H9 (cell line): ENCODE results near the gene DSG4. TPM values are rescaled to one million over a fixed set of nuclear protein-coding genes. Genes with fewer than 3 reads are reported as not detected.

ENCODE experiments used
- DNase-seq: peaks from one replicate; pipeline ENCODE4 v3.0.0-alpha.2; 2017
- H2AFZ ChIP-seq: one replicate; pipeline ENCODE4 v1.6.1; 2013; ENCODE audit warnings: mild to moderate bottlenecking, low read length, control low read depth, moderate library complexity
- H2AK5ac ChIP-seq: 2 replicates; pipeline ENCODE4 v1.6.1; 2013; ENCODE audit warnings: low read length, control low read depth, mixed read lengths; ENCODE audit not compliant: insufficient read length
- H2BK120ac ChIP-seq: one replicate; pipeline ENCODE4 v1.6.1; 2013; ENCODE audit warnings: low read depth, mild to moderate bottlenecking, low read length, control low read depth, inconsistent platforms; ENCODE audit not compliant: poor library complexity, severe bottlenecking
- H2BK12ac ChIP-seq: 2 replicates; pipeline ENCODE4 v1.6.1; 2013; ENCODE audit warnings: low read length, control low read depth, mixed read lengths, low read depth; ENCODE audit not compliant: insufficient read length
- H2BK15ac ChIP-seq: 2 replicates; pipeline ENCODE4 v1.6.1; 2013; ENCODE audit warnings: low read depth, low read length, control low read depth
- H2BK20ac ChIP-seq: one replicate; pipeline ENCODE4 v1.6.1; 2013; ENCODE audit warnings: low read depth, mild to moderate bottlenecking, low read length, control low read depth, inconsistent platforms; ENCODE audit not compliant: poor library complexity, severe bottlenecking
- H2BK5ac ChIP-seq: 2 replicates; pipeline ENCODE4 v1.6.1; 2013; ENCODE audit warnings: low read length, control low read depth, mixed read lengths; ENCODE audit not compliant: insufficient read length
- H3K14ac ChIP-seq: 2 replicates; pipeline ENCODE4 v1.6.1; 2013; ENCODE audit warnings: low read length, control low read depth; ENCODE audit not compliant: insufficient read depth
- H3K18ac ChIP-seq: 2 replicates; pipeline ENCODE4 v1.6.1; 2013; ENCODE audit warnings: low read depth, mild to moderate bottlenecking, mixed read lengths, low read length, control low read depth; ENCODE audit not compliant: insufficient read length
- H3K23ac ChIP-seq: 2 replicates; pipeline ENCODE4 v1.6.1; 2013; ENCODE audit warnings: low read length, control low read depth, mixed read lengths, low read depth; ENCODE audit not compliant: insufficient read length
- H3K23me2 ChIP-seq: 2 replicates; pipeline ENCODE4 v1.6.1; 2013; ENCODE audit warnings: low read depth, mild to moderate bottlenecking, mixed read lengths, low read length, control low read depth; ENCODE audit not compliant: insufficient read length, poor library complexity, severe bottlenecking
- H3K27ac ChIP-seq: 2 replicates; pipeline ENCODE4 v1.5.1; 2013; ENCODE audit warnings: low read length, control low read depth, mixed read lengths, low read depth; ENCODE audit not compliant: insufficient read length
- H3K27me3 ChIP-seq: 2 replicates; pipeline ENCODE4 v1.6.1; 2013; ENCODE audit warnings: low read length, control low read depth, inconsistent platforms; ENCODE audit not compliant: insufficient read depth
- H3K4ac ChIP-seq: 2 replicates; pipeline ENCODE4 v1.6.1; 2013; ENCODE audit warnings: low read depth, mild to moderate bottlenecking, control low read depth, inconsistent platforms, low read length, moderate library complexity
- H3K4me1 ChIP-seq: 2 replicates; pipeline ENCODE4 v1.6.1; 2013; ENCODE audit warnings: low read length, control low read depth, inconsistent platforms; ENCODE audit not compliant: insufficient read depth
- H3K4me2 ChIP-seq: 2 replicates; pipeline ENCODE4 v1.6.1; 2013; ENCODE audit warnings: low read length, control low read depth, mixed read lengths; ENCODE audit not compliant: insufficient read length, insufficient read depth
- H3K56ac ChIP-seq: 2 replicates; pipeline ENCODE4 v1.6.1; 2013; ENCODE audit warnings: low read depth, mild to moderate bottlenecking, mixed read lengths, low read length, control low read depth; ENCODE audit not compliant: insufficient read length
- H3K79me1 ChIP-seq: 2 replicates; pipeline ENCODE4 v1.6.1; 2013; ENCODE audit warnings: low read depth, mild to moderate bottlenecking, moderate library complexity, low read length, control low read depth, inconsistent platforms; ENCODE audit not compliant: insufficient read depth, poor library complexity, severe bottlenecking
- H3K79me2 ChIP-seq: 2 replicates; pipeline ENCODE4 v1.6.1; 2013; ENCODE audit warnings: low read length, control low read depth, inconsistent platforms; ENCODE audit not compliant: insufficient read depth
- H3K9ac ChIP-seq: 2 replicates; pipeline ENCODE4 v1.6.1; 2013; ENCODE audit warnings: low read length, control low read depth, mixed read lengths; ENCODE audit not compliant: insufficient read length; ENCODE audit errors: extremely low read depth
- H3K9me3 ChIP-seq: one replicate; pipeline ENCODE4 v1.6.1; 2013; ENCODE audit warnings: low read depth, low read length, inconsistent platforms; ENCODE audit not compliant: control insufficient read depth
- H3T11ph ChIP-seq: one replicate; pipeline ENCODE4 v1.6.1; 2013; ENCODE audit warnings: mild to moderate bottlenecking, low read length, control low read depth, inconsistent platforms
- H4K20me1 ChIP-seq: one replicate; pipeline ENCODE4 v1.6.1; 2013; ENCODE audit not compliant: control insufficient read depth, insufficient read length, insufficient read depth
- H4K5ac ChIP-seq: 2 replicates; pipeline ENCODE4 v1.6.1; 2013; ENCODE audit warnings: low read depth, mild to moderate bottlenecking, mixed read lengths, low read length, control low read depth; ENCODE audit not compliant: insufficient read length
- H4K8ac ChIP-seq: replicated peaks from 2 replicates; pipeline ENCODE4 v1.6.1; 2013; ENCODE audit warnings: low read length, control low read depth, mixed read lengths, low read depth; ENCODE audit not compliant: insufficient read length
- H4K91ac ChIP-seq: 2 replicates; pipeline ENCODE4 v1.6.1; 2013; ENCODE audit warnings: low read depth, mild to moderate bottlenecking, moderate library complexity, mixed read lengths, low read length, control low read depth; ENCODE audit not compliant: insufficient read length
- H3K27ac Mint-ChIP-seq, 3 experiments: 2 replicates in 2 of 3; 3 replicates in 1 of 3; pipeline ENCODE4 v1.8.0; 2020 to 2021; ENCODE audit warnings: mixed read lengths in 3 of 3, mild to moderate bottlenecking in 1 of 3, moderate library complexity in 1 of 3
- H3K27me3 Mint-ChIP-seq: 2 replicates; pipeline ENCODE4 v1.8.0; 2021; ENCODE audit warnings: low read depth, mild to moderate bottlenecking, moderate library complexity, mixed read lengths
- H3K36me3 Mint-ChIP-seq, 3 experiments: 2 replicates in 2 of 3; 3 replicates in 1 of 3; pipeline ENCODE4 v1.8.0; 2020 to 2021; ENCODE audit warnings: low read depth in 3 of 3, mixed read lengths in 3 of 3; ENCODE audit not compliant: insufficient read depth in 1 of 3
- H3K4me1 Mint-ChIP-seq, 2 experiments: 2 replicates each; pipeline ENCODE4 v1.8.0; 2020; ENCODE audit warnings: mixed read lengths in 2 of 2
- H3K4me3 Mint-ChIP-seq, 2 experiments: 2 replicates in 1 of 2; 3 replicates in 1 of 2; pipeline ENCODE4 v1.8.0; 2020 to 2021; ENCODE audit warnings: mild to moderate bottlenecking in 2 of 2, mixed read lengths in 2 of 2, moderate library complexity in 1 of 2
- H3K9me3 Mint-ChIP-seq, 2 experiments: 2 replicates in 1 of 2; 3 replicates in 1 of 2; pipeline ENCODE4 v1.8.0; 2020; ENCODE audit warnings: mild to moderate bottlenecking in 2 of 2, mixed read lengths in 2 of 2, moderate library complexity in 1 of 2
- CTCF ChIP-seq: fragments of 200-600 bp; sonication (generic); conservative IDR thresholded peaks from 3 replicates; pipeline ENCODE4 v1.8.0; 2021; ENCODE audit warnings: antibody characterized with exemption, mild to moderate bottlenecking
- WGBS: extraction: QIAGEN DNeasy Blood & Tissue Kit; methylation state at CpG from one replicate; pipeline ENCODE4 v1.1.7; 2013; ENCODE audit warnings: missing lambda C conversion rate, low lambda C conversion rate, mixed read lengths; ENCODE audit not compliant: insufficient read length; ENCODE audit errors: extremely low coverage; 5-methylcytosine and 5-hydroxymethylcytosine counted together
- total RNA-seq: library from RNA; stranded (reverse); gene quantifications from 2 replicates; pipeline ENCODE4 v1.2.1, GENCODE V29; 2021

The DSG4 gene
- total RNA-seq, 1 experiment from 2014 or later, result not detected

GRCh38 chr18:31420524-31420923 is 43.9 kb downstream of the DSG4 start:
- Mint-ChIP-seq H3K4me1 (no peaks in the 10 kb centered on the region), H3K27me3 (no peaks in the 10 kb centered on the region), H3K9me3 (no peaks in the 10 kb centered on the region; a peak in 1 of 5 replicates), H3K36me3 (no peaks in the 10 kb centered on the region), H3K4me3 (no peak overlapping the region), H3K27ac (no peak overlapping the region)
- no peak overlapping the region for H3K18ac ChIP-seq
- no peak overlapping the region for H2BK5ac ChIP-seq
- no peak overlapping the region for H2BK12ac ChIP-seq
- no peak overlapping the region for H3T11ph ChIP-seq
- no peak overlapping the region for H3K4ac ChIP-seq
- no peak overlapping the region for H4K5ac ChIP-seq
- H3K27me3 ChIP-seq, result no peaks in the 10 kb centered on the region
- no peak overlapping the region for H2BK15ac ChIP-seq
- no peak overlapping the region for H3K23ac ChIP-seq
- no peak for DNase-seq
- no peak overlapping the region for H4K8ac ChIP-seq
- H3K9me3 ChIP-seq, result no peaks in the 10 kb centered on the region
- no peak overlapping the region for H3K4me2 ChIP-seq
- H3K23me2 ChIP-seq, result no peaks in the 10 kb centered on the region
- H2BK20ac ChIP-seq, result no peak overlapping the region
- WGBS, result no CpG with 5 or more reads among the region's 2 CpGs
- H4K91ac ChIP-seq, result no peak overlapping the region
- H3K56ac ChIP-seq, result no peak overlapping the region
- no peaks in the 10 kb centered on the region for H3K79me1 ChIP-seq
- no peak overlapping the region for H3K27ac ChIP-seq
- no peak overlapping the region for H2BK120ac ChIP-seq
- H2AFZ ChIP-seq, result no peak overlapping the region
- no peaks in the 10 kb centered on the region for H4K20me1 ChIP-seq
- TF ChIP-seq CTCF, result no peak
- H3K4me1 ChIP-seq, result no peaks in the 10 kb centered on the region
- H3K79me2 ChIP-seq, result no peaks in the 10 kb centered on the region
- no peak overlapping the region for H3K9ac ChIP-seq
- H3K14ac ChIP-seq, result no peak overlapping the region
- H2AK5ac ChIP-seq, result no peak overlapping the region
